ENCODE data around the gene CROT. TPM values are rescaled to one million over a fixed set of nuclear protein-coding genes. Genes with fewer than 3 reads are reported as not detected.

CROT gene
- polyA plus RNA-seq, 1 donor, result 64.1 TPM

GRCh38 chr7:87339373-87339897, 6.0 kb upstream of the CROT start:
- no peak overlapping the region for H3K4me3 ChIP-seq (ENCODE audit: low read length)
- H3K27me3 ChIP-seq (ENCODE audit: control insufficient read depth, insufficient read depth, low read length), result no peaks in the 10 kb centered on the region
- H3K27ac ChIP-seq (ENCODE audit: low read length), result peak overlapping the region; percentile 84
- 33% methylated on average over 1 of the region's 2 CpGs for WGBS (ENCODE audit: insufficient coverage, low lambda C conversion rate)
- no peaks in the 10 kb centered on the region for H3K9me3 ChIP-seq (ENCODE audit: control insufficient read depth, low read depth, low read length)
- peaks cover 6% of the 10 kb centered on the region for H3K36me3 ChIP-seq (ENCODE audit: control insufficient read depth, insufficient read depth, low read length)
- peak; percentile 63 to 80 for DNase-seq
- H3K4me1 ChIP-seq (ENCODE audit: control insufficient read depth, insufficient read depth, low read length), result peaks cover 27% of the 10 kb centered on the region

GRCh38 chr7:87341441-87341840, 4.0 kb upstream of the CROT start:
- no peak overlapping the region for H3K27ac ChIP-seq (ENCODE audit: low read length)
- no peaks in the 10 kb centered on the region for H3K9me3 ChIP-seq (ENCODE audit: control insufficient read depth, low read depth, low read length)
- H3K36me3 ChIP-seq (ENCODE audit: control insufficient read depth, insufficient read depth, low read length), result peaks cover 6% of the 10 kb centered on the region
- H3K27me3 ChIP-seq (ENCODE audit: control insufficient read depth, insufficient read depth, low read length), result no peaks in the 10 kb centered on the region
- 100% methylated on average over 1 of the region's 2 CpGs for WGBS (ENCODE audit: insufficient coverage, low lambda C conversion rate)
- H3K4me3 ChIP-seq (ENCODE audit: low read length), result no peak overlapping the region
- no peak for DNase-seq
- peaks cover 22% of the 10 kb centered on the region for H3K4me1 ChIP-seq (ENCODE audit: control insufficient read depth, insufficient read depth, low read length)

GRCh38 chr7:87342231-87342630, 3.2 kb upstream of the CROT start:
- Histone ChIP-seq H3K27ac (ENCODE audit: low read length) (no peak overlapping the region), H3K4me3 (ENCODE audit: low read length) (no peak overlapping the region), H3K36me3 (ENCODE audit: control insufficient read depth, insufficient read depth, low read length) (peaks cover 6% of the 10 kb centered on the region), H3K4me1 (ENCODE audit: control insufficient read depth, insufficient read depth, low read length) (peaks cover 21% of the 10 kb centered on the region), H3K27me3 (ENCODE audit: control insufficient read depth, insufficient read depth, low read length) (no peaks in the 10 kb centered on the region), H3K9me3 (ENCODE audit: control insufficient read depth, low read depth, low read length) (no peaks in the 10 kb centered on the region)
- WGBS (ENCODE audit: insufficient coverage, low lambda C conversion rate), result no CpG with 5 or more reads among the region's 3 CpGs
- DNase-seq, result no peak

GRCh38 chr7:87344446-87344845, 1.0 kb upstream of the CROT start:
- Histone ChIP-seq H3K36me3 (ENCODE audit: control insufficient read depth, insufficient read depth, low read length) (peaks cover 10% of the 10 kb centered on the region), H3K27ac (ENCODE audit: low read length) (peak overlapping the region; percentile 97), H3K27me3 (ENCODE audit: control insufficient read depth, insufficient read depth, low read length) (no peaks in the 10 kb centered on the region), H3K4me3 (ENCODE audit: low read length) (peak overlapping the region; percentile 89), H3K4me1 (ENCODE audit: control insufficient read depth, insufficient read depth, low read length) (peaks cover 13% of the 10 kb centered on the region), H3K9me3 (ENCODE audit: control insufficient read depth, low read depth, low read length) (no peaks in the 10 kb centered on the region)
- DNase-seq, result no peak
- WGBS (ENCODE audit: insufficient coverage, low lambda C conversion rate), result no CpG with 5 or more reads among the region's 2 CpGs

GRCh38 chr7:87345962-87346371, 503 bp downstream of the CROT start:
- DNase-seq, result peak in 1 of 2 donors; percentile 79
- Histone ChIP-seq H3K27ac (ENCODE audit: low read length) (peak overlapping the region; percentile 97), H3K4me1 (ENCODE audit: control insufficient read depth, insufficient read depth, low read length) (peaks cover 6% of the 10 kb centered on the region), H3K4me3 (ENCODE audit: low read length) (peak overlapping the region; percentile 89), H3K36me3 (ENCODE audit: control insufficient read depth, insufficient read depth, low read length) (peaks cover 22% of the 10 kb centered on the region), H3K27me3 (ENCODE audit: control insufficient read depth, insufficient read depth, low read length) (no peaks in the 10 kb centered on the region), H3K9me3 (ENCODE audit: control insufficient read depth, low read depth, low read length) (no peaks in the 10 kb centered on the region)
- WGBS (ENCODE audit: insufficient coverage, low lambda C conversion rate), result 16% methylated on average over 3 of the region's 8 CpGs

- WGBS (ENCODE audit: insufficient coverage, low lambda C conversion rate), result no CpG with 5 or more reads among the region's 1 CpG
Measured at GRCh38 chr7:87347207-87347606, 1.7 kb downstream of the CROT start.

GRCh38 chr7:87347664-87348063, 2.2 kb downstream of the CROT start:
- H3K4me3 ChIP-seq (ENCODE audit: low read length), result no peak overlapping the region
- H3K4me1 ChIP-seq (ENCODE audit: control insufficient read depth, insufficient read depth, low read length), result peaks cover 6% of the 10 kb centered on the region
- WGBS (ENCODE audit: insufficient coverage, low lambda C conversion rate), result 100% methylated on average over 1 of the region's 2 CpGs
- no peak overlapping the region for H3K27ac ChIP-seq (ENCODE audit: low read length)
- H3K36me3 ChIP-seq (ENCODE audit: control insufficient read depth, insufficient read depth, low read length), result peaks cover 33% of the 10 kb centered on the region
- peak; percentile 48 to 66 for DNase-seq
- no peaks in the 10 kb centered on the region for H3K9me3 ChIP-seq (ENCODE audit: control insufficient read depth, low read depth, low read length)
- H3K27me3 ChIP-seq (ENCODE audit: control insufficient read depth, insufficient read depth, low read length), result no peaks in the 10 kb centered on the region

More at GRCh38 chr7:87347207-87347606, 1.7 kb downstream of the CROT start:
- Histone ChIP-seq H3K27me3 (ENCODE audit: control insufficient read depth, insufficient read depth, low read length) (no peaks in the 10 kb centered on the region), H3K36me3 (ENCODE audit: control insufficient read depth, insufficient read depth, low read length) (peaks cover 30% of the 10 kb centered on the region), H3K9me3 (ENCODE audit: control insufficient read depth, low read depth, low read length) (no peaks in the 10 kb centered on the region), H3K4me3 (ENCODE audit: low read length) (no peak overlapping the region), H3K4me1 (ENCODE audit: control insufficient read depth, insufficient read depth, low read length) (peaks cover 6% of the 10 kb centered on the region), H3K27ac (ENCODE audit: low read length) (peak overlapping the region; percentile 97)
- DNase-seq, result no peak

GRCh38 chr7:87354749-87355148, 9.3 kb downstream of the CROT start:
- WGBS (ENCODE audit: insufficient coverage, low lambda C conversion rate), result 100% methylated on average over 1 of the region's 3 CpGs
- Histone ChIP-seq H3K36me3 (ENCODE audit: control insufficient read depth, insufficient read depth, low read length) (peaks cover 57% of the 10 kb centered on the region), H3K27me3 (ENCODE audit: control insufficient read depth, insufficient read depth, low read length) (no peaks in the 10 kb centered on the region)

GRCh38 chr7:87356448-87356847, 11.0 kb downstream of the CROT start:
- Histone ChIP-seq H3K36me3 (ENCODE audit: control insufficient read depth, insufficient read depth, low read length) (peaks cover 45% of the 10 kb centered on the region), H3K4me3 (ENCODE audit: low read length) (no peak overlapping the region), H3K27ac (ENCODE audit: low read length) (no peak overlapping the region), H3K9me3 (ENCODE audit: control insufficient read depth, low read depth, low read length) (peaks cover 8% of the 10 kb centered on the region), H3K4me1 (ENCODE audit: control insufficient read depth, insufficient read depth, low read length) (no peaks in the 10 kb centered on the region), H3K27me3 (ENCODE audit: control insufficient read depth, insufficient read depth, low read length) (no peaks in the 10 kb centered on the region)
- no CpG with 5 or more reads among the region's 1 CpG for WGBS (ENCODE audit: insufficient coverage, low lambda C conversion rate)
- no peak for DNase-seq

More at GRCh38 chr7:87354749-87355148, 9.3 kb downstream of the CROT start:
- Histone ChIP-seq H3K27ac (ENCODE audit: low read length) (no peak overlapping the region), H3K4me1 (ENCODE audit: control insufficient read depth, insufficient read depth, low read length) (no peaks in the 10 kb centered on the region), H3K4me3 (ENCODE audit: low read length) (no peak overlapping the region), H3K9me3 (ENCODE audit: control insufficient read depth, low read depth, low read length) (peaks cover 8% of the 10 kb centered on the region)
- no peak for DNase-seq

- Histone ChIP-seq H3K4me1 (ENCODE audit: control insufficient read depth, insufficient read depth, low read length) (no peaks in the 10 kb centered on the region), H3K27ac (ENCODE audit: low read length) (no peak overlapping the region), H3K9me3 (ENCODE audit: control insufficient read depth, low read depth, low read length) (peaks cover 5% of the 10 kb centered on the region), H3K27me3 (ENCODE audit: control insufficient read depth, insufficient read depth, low read length) (no peaks in the 10 kb centered on the region), H3K4me3 (ENCODE audit: low read length) (no peak overlapping the region), H3K36me3 (ENCODE audit: control insufficient read depth, insufficient read depth, low read length) (peaks cover 39% of the 10 kb centered on the region)
- no peak for DNase-seq
- WGBS (ENCODE audit: insufficient coverage, low lambda C conversion rate), result 70% methylated on average over 1 of the region's 2 CpGs
Measured at GRCh38 chr7:87359366-87359765, 13.9 kb downstream of the CROT start.

- Histone ChIP-seq H3K9me3 (ENCODE audit: control insufficient read depth, low read depth, low read length) (no peaks in the 10 kb centered on the region), H3K4me3 (ENCODE audit: low read length) (no peak overlapping the region), H3K36me3 (ENCODE audit: control insufficient read depth, insufficient read depth, low read length) (peaks cover 40% of the 10 kb centered on the region), H3K27me3 (ENCODE audit: control insufficient read depth, insufficient read depth, low read length) (no peaks in the 10 kb centered on the region), H3K27ac (ENCODE audit: low read length) (no peak overlapping the region), H3K4me1 (ENCODE audit: control insufficient read depth, insufficient read depth, low read length) (no peaks in the 10 kb centered on the region)
- DNase-seq, result no peak
- no CpG with 5 or more reads among the region's 2 CpGs for WGBS (ENCODE audit: insufficient coverage, low lambda C conversion rate)
Measured at GRCh38 chr7:87361320-87361719, 15.9 kb downstream of the CROT start.

Data from large intestine (tissue), 3 donors.